Measurements from ENCODE around the gene JHY.

The JHY gene

DNA sequence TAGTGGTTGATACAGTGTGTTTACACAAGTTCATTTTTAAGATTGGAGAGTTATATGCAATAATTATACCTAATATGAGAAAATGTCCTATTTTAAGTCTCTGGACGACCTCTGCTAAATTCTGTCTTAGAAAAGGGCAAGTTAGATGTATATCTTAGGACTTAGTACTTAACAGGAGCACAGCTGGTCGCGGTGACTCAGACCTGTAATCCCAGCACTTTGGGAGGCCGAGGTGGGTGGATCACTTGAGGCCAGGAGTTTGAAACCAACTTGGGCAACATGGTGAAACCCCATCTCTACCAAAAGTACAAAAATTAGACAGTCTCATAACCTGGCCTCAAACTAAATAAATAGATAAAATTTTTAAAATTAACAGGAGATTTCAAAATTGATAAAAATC lies 71.9 kb downstream of the JHY start:
- DNase-seq: no peak

DNA sequence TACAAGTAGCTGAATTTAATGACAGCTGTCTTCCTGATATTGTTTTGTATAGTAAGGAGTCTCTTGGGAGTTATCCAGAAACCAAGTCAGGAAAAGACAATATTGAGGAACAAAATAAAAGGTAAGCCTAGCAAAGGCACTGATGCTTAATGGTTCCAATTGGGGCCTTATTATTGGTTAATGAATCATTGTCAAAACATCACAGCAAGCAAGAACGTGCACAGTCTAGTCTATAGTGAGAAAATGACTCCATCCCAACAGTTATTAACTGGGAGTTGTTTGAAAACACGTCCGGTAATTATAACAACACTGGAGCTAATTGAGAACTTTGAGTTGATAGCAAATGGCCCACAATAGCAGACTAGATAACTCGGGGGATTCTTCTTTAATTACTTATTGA lies 81.4 kb downstream of the JHY start:
- no peak for DNase-seq

DNA sequence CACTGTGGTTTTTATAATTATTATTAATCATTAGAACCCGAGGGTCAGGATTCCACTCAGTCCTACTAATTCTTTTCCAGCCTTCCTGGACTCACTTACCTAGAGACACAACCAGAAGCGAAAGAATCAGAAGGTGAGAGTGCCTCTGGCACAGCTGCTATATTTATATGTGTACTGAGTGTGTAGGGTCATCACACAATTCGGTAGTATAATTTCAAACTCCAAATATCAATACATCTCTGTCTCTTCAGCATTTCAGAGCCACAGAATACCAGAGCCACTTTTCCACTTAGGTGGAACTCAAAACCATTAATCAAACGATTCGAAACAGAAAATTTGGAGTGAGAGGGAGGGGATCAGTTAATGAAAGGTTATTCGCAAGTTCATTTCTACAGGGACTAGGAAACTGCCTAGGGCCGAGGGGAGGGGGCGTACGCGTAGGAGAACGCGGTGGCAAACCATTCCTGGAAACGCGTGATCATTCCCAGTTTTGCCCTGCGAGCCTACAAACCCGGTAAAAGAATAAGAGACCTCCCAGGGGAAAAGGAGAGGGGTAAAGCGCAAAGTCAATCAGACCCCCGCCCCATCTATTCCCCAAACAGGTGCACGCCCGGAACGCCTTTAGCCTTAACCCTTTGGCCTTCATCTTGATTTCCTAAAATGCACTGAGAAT lies 93.6 kb downstream of the JHY start:
- DNase-seq: no peak

DNA sequence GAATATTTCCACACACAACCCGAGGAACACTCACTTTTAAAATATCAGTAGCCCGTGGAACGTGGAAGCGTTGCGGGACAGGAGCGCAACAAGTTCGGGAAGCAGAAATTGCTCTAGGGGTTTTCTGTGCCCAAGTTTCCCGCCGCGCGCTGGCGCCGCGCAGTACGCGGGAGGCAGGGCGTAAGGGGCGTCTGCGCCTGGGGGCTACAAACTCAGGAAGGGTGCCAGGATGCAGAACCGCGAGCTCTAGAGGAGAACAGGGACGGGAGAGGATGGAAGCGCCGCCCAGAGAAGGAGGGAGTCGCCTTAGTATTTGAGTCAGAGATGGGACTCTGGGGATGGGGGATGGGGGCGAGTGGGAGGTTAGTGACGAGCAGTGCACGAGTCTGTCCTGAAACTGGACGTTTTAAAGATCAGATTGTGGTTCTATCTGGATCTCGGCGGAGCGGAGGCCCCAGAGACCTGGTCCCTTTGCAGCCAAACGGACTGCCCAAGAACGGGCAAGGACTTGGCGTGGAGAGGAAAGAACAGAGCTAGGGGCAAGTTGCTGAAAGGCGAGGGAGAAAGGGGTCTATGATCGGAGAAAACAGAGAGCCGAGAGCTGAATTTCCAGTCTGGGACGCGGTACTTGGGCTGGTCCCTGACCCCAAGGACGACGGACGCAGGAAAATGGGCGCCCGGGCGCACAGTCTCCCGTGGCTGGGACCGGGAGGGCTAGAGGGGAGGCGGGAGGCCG lies 94.3 kb downstream of the JHY start:
- DNase-seq: no peak

DNA sequence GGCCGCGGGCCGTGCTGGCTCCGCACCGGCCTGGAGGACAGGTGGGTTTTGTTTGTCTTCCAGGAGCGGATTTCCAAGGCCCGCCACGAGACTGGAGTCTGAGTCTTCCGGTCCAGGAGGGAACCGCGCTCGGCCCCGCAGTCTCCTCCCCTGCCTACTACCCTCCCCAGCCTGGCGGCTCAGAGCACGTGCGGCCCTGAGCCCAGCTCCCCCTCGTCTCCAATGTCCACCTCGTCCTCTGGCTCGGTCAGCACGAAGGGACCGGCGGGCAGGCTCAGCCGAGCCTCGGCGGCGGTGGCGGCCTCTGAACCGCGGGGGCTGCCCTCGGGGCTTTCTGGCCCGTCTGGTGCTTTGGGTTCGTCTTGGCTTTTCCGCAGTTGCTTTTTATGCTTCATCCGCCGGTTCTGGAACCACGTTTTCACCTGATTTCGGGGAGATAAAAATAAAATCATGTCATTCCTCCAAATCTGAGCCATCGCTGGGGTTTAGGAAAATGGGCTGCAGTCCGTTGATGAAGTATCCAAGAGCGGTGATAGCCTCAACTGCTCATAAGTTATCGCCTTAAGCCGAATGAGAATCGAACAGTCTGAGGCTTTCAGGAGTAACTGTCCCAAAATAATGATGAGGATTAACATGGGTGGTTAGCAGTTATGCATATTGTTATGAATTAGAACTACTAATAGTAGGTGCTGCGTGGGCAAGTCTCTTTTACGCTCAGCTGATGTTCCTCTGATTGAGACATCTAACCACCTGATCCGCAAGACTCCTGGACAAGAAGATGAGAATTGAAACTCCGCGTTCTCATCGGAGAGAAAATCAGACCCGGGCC lies 95.1 kb downstream of the JHY start:
- DNase-seq: no peak

DNA sequence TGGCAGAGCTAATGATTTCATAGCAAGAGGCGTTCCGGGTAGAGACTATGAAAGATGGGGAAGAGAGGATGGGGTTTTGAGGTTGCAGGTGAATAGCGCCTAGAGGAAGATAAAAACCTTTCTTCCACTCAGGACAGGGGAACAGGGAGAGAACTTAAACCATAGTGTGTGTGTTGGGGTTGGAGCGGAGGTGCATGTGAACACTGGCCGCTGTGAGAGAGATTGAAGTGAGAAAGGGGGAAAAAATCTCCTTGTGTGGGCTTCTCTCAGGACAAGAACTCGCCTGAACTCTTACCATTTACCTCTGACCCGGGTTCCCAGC lies 95.7 kb downstream of the JHY start:
- DNase-seq: no peak

DNA sequence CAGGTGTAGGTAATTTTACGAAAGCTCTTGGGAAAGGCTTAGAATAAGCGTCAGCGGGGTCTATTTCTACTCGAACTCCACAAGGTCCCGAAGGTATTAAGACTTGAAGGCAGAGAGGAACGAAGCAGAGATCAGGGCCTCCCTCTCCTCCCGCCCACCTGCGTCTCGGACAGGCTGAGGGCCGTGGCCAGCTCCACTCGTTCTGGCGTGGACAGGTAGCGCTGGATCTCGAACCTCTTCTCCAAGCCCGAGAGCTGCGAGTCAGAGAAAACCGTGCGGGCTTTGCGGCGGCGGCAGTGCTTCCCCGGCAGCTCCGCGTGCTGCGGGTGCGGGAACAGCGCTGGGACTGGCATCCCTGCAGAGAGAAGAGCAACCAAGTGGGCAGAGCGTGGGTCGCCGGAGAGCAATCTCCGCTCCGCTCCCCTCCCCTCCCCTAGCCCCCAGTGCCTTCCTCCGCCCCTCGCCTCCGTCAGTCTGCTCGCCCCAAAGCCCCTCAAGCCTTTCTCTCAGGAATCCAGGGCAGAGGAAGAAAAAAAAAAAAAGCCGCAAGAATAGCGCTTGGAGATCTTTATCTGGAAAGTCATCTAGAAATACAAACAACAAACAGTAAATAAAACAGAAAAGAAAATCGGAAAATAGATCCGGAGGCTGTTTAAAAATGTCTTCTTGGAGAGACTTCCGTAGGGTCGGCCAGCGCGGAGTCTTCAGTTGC lies 96.7 kb downstream of the JHY start:
- DNase-seq: no peak

DNA sequence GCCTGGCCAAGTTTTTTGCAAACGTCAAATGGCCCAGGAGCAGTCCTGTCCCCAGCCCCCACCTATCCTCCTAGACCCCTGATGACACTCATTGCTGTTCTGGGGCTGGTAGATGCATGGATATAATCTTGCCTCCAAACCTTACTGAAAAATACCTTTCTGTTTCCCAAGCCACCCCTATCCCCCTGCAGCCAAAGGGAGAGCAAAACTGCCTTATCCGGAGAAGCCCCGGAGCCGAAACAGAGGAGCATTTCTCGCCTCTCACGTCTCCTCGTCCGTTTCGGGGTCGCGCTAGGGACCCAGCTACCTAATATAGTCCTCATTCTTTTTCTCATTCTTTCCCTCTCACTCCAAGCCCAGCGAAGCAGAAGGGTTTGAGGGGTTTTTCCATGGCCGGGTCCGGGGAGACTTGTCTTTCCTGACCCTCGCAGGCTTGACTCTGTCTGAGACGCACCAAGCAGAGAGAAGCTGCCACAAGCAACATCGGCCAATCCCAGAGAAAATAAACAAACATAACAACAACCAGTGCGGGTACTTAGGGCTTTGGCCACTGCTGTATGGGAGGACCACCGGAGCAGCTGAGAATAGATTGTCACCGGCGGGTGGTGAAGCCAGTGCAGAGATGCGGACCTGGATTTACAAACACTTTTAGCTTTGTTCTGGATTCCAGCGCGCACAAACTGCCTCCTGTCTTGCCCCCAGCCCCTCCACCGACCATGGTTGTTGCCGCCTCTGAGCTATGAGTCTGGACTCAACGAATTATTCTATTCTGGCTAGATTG lies 97.4 kb downstream of the JHY start:
- no peak for DNase-seq

DNA sequence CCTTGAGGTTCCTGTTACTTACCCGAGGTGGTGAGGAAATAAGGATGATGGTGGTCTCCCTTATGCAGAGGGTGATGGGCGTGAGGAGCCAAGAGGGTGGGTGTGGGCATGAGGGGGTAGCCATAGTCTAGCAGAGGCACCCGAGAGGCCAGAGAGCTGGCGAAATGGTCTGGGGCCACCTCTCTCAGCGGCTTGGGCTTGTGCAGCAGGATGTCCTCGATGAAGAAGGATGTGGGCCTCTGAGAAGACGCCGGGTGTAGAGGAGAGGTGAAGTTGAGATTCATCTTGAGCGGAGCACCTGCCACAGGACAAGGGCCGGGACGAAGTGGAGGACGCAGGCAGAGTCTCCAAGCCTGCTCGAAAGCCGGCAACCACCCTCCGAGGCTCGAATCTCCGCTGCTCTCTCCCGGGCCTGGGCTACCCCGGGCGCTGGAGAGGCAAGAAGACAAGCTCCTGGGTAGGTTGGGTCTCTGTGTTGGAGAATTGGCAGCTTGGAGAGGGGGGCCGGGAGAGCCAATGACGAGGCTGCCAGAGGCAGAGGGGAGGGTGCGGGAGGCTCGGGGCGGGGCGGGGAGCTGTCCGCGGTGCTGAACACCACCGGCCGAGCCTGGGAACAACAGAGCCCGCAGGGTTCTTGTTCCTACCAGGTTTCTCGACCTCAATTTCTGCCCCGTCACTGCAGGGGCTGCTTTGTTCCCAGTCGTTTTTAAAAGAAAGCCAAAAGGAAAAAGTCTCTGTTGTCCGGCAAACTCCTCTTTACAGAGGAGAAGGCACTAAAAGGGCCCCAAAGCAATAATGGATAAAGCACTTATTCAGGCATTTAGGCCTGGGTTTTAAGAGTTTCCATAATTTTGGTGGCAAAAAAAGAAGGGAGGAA lies 99.1 kb downstream of the JHY start, which contains the start of gene BSX:
Gene BSX (minus strand): TSS at position 447 of the 877 bp plus-strand sequence. CDS start 163 bp downstream, at position 284.
- DNase-seq: peak; percentile 59

DNA sequence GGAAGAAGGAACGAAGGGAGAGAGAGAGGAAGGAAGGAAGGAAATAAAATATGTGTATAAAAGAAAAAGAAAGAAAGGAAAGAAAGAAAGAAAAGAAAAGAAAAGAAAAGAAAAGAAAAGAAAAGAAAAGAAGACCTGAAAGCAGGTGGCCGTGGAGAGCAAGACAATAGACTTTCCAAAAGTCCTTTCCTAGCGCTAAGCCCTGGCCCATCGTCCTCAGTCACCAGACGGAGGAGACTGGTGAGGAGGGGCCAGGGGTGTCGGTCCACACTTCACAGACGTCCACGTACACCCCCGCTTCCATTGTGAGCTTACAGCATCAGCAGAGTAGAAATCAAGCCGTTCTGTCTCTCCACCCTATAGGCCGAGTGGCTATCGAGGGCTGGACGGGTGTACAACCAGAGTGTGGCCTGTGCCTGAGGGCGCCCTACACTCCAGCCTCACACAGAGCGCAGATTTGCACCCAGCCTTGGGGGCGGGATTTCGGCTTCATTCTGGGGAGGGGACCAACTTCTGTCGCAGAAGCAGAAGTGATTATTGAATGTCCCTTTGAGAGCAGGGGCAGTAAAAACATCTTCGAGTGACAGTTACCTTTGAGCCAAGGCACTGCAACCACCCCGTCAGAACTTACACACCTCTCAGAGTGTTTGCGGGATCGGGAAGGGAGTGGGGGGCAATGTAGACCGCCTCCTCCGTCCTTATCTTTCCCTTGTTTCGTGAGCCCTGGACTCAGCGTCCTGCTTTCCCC lies 101.1 kb downstream of the JHY start:
- DNase-seq: no peak

DNA sequence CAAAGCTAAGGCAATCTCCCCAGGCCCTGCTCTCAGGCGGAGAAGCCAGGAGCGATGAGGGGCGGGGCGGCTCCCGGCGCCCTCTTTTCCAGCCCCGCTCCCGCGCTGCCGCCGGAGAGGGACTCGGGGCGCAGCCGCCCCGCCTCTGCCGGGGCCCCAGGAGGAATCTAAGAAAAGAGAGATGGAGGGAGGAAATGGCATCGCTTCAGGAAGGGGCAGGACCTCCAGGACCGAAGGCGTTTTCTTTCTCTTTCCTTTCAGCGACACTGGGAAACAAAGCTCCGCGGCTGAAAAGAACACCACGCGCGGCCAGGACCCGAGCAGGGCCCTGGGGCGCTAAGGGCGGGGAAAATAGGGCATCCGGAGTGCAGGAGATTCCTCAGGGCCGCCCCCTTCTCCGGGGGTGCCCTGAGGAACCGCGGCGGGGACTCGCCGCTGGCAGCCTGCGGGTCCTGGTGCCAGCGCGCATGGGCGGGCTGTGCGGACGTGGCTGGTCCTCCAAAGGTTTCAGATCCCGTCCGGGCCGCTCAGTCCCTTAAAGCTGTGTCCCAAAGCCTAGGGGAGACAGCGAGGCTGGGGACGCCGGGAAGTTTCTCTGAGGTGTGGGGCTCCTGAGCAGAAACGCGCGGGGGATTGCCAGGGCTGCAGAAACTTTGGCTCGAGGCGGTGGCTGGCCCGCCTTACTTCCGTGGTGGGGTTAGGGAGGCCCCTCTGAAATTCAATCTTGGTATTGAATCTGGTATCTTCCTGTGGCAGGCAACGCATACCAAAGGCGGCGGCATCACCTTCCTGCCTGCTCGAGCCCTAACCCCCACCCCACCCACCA lies 101.8 kb downstream of the JHY start:
- peak; percentile 4 for DNase-seq

DNA sequence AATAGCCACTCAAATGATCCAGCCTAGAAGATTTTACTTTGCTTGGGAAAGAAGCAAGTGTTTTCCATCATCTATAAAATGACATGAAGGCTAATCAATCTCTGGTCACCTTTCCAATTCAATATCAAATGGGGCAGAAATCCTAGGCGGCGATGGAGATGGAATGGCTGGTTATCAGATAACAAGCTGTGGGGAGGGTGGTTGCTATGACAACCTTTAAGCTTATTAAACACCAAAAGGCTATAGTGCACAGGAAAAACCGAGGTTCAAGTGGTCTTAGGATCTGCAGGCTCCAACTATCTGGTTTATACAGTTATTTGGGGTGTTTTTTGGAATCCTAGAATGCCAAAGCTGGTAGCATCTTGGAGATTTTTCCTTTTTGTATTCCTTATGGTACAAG lies 113.0 kb downstream of the JHY start:
- DNase-seq: no peak

DNA sequence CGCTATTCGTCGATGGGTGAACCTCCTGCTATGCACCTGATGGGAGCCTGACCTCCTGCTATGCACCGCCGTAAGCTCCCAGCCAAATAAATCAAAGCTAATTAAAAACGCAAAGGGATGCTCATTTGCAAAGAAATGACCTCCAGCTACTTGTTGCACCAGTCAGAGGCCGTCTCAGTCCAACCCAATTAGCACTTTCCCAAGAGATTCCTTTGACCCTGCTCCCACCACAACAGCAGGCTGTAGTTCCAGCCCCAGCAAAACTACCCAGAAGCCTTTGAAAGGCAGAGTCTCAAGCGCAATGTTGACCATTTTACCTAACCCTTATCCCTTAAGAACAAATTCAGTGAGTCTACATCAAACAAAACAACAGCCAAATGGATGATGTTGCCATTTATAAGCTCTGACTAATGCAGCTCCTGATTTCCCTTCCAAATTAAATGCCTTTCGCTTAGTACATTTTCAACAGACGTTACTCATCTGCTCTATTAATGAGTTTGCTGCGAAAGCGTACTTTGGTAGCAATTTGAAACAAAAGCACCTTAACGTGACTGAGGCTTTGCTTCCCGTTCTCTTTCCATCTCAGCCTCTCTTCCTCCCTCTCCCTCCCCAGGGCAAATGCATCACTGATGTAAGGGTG lies 116.3 kb downstream of the JHY start:
- DNase-seq: no peak

DNA sequence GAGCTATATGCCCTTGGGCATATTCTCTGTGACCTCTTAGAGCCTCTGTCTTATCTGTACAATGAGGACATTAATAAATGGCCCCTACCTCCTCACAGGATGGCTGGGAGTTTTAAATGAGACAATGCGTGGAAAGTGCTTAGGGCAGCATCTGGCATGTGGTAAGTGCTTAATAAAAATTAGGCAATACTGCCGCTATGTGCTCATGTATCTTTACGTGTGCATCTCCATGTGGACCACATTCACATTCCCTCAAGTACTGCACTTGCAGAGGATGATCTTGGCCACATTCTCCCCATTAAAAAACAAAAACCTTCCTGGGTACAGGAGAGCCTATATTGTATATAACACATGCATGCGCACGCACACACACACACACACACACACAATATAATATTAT lies 118.2 kb downstream of the JHY start:
- DNase-seq: no peak

DNA sequence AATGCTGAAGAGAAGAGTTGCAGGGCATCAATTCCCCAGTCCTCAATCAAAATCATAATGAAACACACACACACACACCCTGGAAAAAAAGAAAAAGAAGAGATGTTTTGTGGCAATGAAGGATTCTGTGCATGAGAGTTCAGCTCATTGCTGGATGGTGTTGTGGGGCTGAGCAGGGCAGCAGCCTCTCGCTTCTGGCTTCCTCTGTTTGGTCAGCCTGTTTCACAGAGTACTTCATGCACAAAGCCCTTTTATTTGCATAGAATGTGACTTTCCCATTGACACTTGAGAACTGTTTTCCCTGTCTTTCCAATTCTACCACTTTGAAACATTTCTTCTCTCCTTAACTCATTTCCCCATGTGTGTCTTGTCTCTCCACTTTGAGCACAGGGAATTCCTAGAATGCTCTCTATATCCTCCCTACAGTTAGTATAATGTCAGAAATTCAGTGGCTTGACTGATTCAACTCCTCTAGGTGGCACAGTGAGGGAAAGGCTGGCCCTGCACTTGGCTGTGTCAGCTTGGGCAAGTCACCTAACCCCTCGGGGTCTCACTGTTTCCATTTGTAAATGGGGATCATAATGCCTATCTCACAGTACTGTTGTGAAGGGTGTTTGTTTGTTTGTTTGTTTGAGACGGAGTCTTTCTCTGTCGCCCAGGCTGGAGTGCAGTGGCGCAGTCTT lies 124.4 kb downstream of the JHY start:
- no peak for DNase-seq
